ENCODE data around the gene CCR7.

Gene CCR7

DNA sequence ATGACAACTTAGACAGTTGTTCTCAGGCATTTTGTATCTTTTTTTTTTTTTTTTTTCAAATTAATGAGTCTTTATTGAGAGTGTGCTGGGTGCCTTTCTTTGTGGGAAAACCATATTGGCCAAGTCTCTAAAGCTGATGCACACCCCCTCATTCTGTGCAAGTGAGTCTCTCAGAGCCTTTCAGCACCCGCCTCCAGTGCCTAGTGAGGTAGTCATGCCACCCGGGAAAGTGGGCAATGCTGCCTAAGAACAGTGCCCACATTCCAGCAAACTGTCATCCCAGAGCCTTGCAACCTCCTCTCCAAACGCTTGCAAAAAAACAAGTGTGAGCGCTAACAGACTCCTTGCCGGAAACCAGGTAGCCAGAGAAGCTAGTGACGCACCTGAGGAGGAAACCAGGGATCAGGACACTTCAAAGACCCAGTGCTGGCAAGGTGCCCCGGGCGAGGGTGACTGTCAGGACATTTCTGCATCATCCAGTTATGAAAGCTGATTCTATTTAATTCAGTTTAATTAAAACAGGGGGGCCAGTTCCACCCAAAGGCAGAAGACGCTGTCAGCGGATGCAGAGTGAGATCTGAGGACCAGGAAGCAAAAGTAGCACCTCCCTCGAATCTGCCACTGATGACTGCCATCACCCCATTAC, 47.5 kb upstream of the CCR7 start:
- TF ChIP-seq, protein P1, sequence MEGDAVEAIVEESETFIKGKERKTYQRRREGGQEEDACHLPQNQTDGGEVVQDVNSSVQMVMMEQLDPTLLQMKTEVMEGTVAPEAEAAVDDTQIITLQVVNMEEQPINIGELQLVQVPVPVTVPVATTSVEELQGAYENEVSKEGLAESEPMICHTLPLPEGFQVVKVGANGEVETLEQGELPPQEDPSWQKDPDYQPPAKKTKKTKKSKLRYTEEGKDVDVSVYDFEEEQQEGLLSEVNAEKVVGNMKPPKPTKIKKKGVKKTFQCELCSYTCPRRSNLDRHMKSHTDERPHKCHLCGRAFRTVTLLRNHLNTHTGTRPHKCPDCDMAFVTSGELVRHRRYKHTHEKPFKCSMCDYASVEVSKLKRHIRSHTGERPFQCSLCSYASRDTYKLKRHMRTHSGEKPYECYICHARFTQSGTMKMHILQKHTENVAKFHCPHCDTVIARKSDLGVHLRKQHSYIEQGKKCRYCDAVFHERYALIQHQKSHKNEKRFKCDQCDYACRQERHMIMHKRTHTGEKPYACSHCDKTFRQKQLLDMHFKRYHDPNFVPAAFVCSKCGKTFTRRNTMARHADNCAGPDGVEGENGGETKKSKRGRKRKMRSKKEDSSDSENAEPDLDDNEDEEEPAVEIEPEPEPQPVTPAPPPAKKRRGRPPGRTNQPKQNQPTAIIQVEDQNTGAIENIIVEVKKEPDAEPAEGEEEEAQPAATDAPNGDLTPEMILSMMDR (conservative IDR thresholded peaks at IDR 0.05; ENCODE audit: low read depth, low read length), result no peak
- Histone ChIP-seq H3K4me3 (IDR thresholded peaks at IDR 0.05; ENCODE audit: insufficient read depth, low read depth, low read length) (no peak overlapping the region), H3K36me3 (ENCODE audit: insufficient read depth) (no peaks in the 10 kb centered on the region), H3K4me2 (no peak overlapping the region), H3K9ac (no peak overlapping the region), H3K79me2 (ENCODE audit: insufficient read depth, low read depth) (no peaks in the 10 kb centered on the region), H3K27me3 (ENCODE audit: insufficient read depth, low read depth) (no peaks in the 10 kb centered on the region), H2AFZ (ENCODE audit: low read depth) (no peak overlapping the region), H3K27ac (no peak overlapping the region), H3K4me1 (ENCODE audit: low read depth, poor library complexity, severe bottlenecking) (peaks cover 15% of the 10 kb centered on the region), H4K20me1 (ENCODE audit: insufficient read depth) (no peaks in the 10 kb centered on the region)

DNA sequence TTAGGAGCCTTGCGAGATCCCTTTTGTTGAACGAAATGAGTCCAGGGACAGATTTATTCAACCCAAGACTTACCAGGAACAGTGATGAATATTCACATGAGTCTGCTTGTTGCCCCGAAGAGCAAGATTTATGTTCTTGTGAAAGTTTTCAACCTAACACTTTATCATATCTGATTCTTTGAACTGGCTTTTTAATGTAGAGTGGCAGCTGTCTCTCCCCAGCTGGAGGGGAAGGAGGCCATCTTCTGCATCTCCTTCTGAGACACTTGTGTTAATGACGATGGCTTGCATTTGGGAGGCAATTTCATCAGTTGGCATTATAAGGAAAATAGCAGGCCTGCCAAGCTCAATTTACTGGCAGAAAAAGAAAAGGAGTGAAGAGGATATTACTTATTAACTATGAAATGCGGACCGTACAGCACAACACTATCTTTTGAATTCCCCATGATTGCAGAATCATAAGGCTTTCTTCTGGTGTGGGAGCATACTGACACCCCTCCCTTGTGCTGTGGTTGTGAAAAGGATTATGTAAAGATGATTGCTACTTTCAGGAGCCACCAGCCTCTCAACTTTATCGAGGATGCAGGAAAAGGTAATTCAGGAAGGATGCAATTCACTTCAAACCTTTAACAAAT, 46.7 kb upstream of the CCR7 start:
- Histone ChIP-seq H3K79me2 (ENCODE audit: insufficient read depth, low read depth) (no peaks in the 10 kb centered on the region), H3K9ac (no peak overlapping the region), H2AFZ (ENCODE audit: low read depth) (no peak overlapping the region), H3K4me2 (no peak overlapping the region), H4K20me1 (ENCODE audit: insufficient read depth) (no peaks in the 10 kb centered on the region), H3K4me1 (ENCODE audit: low read depth, poor library complexity, severe bottlenecking) (peaks cover 15% of the 10 kb centered on the region), H3K27me3 (ENCODE audit: insufficient read depth, low read depth) (no peaks in the 10 kb centered on the region), H3K4me3 (IDR thresholded peaks at IDR 0.05; ENCODE audit: insufficient read depth, low read depth, low read length) (no peak overlapping the region), H3K36me3 (ENCODE audit: insufficient read depth) (no peaks in the 10 kb centered on the region), H3K27ac (no peak overlapping the region)
- TF ChIP-seq, protein P1 (conservative IDR thresholded peaks at IDR 0.05; ENCODE audit: low read depth, low read length), result no peak

DNA sequence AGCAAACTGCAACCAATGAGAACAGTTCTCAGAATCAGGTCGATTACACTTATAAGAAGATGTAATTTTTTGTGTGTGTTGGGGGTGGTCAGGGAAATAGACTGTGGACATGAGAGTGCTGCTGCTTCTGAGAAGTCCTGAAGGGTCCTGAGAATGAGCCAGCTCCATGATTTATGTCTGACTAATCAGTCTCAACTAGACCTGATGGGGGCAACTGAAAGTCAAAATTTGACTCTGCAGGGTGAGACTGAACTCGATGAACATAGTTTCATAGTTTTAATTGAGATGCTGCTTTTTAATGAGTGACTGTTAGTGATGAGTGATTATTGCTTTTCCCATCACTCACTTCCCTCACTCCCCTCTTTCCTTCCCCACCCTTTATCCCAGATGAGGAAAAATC, 45.1 kb upstream of the CCR7 start:
- no peaks in the 10 kb centered on the region for H4K20me1 ChIP-seq (ENCODE audit: insufficient read depth)
- no peak overlapping the region for H3K9ac ChIP-seq
- H3K4me3 ChIP-seq (IDR thresholded peaks at IDR 0.05; ENCODE audit: insufficient read depth, low read depth, low read length), result no peak overlapping the region
- H3K4me2 ChIP-seq, result no peak overlapping the region
- no peak overlapping the region for H3K27ac ChIP-seq
- H2AFZ ChIP-seq (ENCODE audit: low read depth), result no peak overlapping the region
- TF ChIP-seq, protein P1 (conservative IDR thresholded peaks at IDR 0.05; ENCODE audit: low read depth, low read length), result no peak
- H3K4me1 ChIP-seq (ENCODE audit: low read depth, poor library complexity, severe bottlenecking), result peaks cover 8% of the 10 kb centered on the region
- H3K79me2 ChIP-seq (ENCODE audit: insufficient read depth, low read depth), result no peaks in the 10 kb centered on the region
- H3K27me3 ChIP-seq (ENCODE audit: insufficient read depth, low read depth), result no peaks in the 10 kb centered on the region
- H3K36me3 ChIP-seq (ENCODE audit: insufficient read depth), result no peaks in the 10 kb centered on the region

DNA sequence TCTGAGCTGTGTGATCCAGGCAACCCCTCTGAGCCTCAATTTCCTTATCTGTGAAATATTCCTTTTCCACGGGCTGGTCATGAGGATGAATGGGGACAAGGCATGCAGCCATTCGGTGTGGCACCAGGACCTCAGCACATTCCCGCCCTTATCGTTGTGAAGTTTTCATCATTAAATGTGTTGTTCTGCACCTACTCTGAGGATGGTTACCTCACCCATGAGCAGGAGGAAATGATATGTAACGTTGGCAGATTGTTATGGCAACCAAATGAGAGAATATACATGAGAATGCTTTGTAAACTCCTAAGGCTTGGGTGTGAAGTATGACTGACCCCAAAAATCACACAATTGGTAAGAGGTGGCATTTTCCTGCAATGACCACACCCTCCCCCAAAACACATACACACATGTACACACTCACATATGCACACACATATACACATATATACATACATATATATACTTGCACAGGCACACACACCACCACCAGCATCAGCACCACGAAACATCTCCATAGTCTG, 42.8 kb upstream of the CCR7 start:
- Histone ChIP-seq H3K9ac (no peak overlapping the region), H3K79me2 (ENCODE audit: insufficient read depth, low read depth) (no peaks in the 10 kb centered on the region), H3K4me2 (no peak overlapping the region), H4K20me1 (ENCODE audit: insufficient read depth) (no peaks in the 10 kb centered on the region), H3K4me3 (IDR thresholded peaks at IDR 0.05; ENCODE audit: insufficient read depth, low read depth, low read length) (no peak overlapping the region), H3K27ac (no peak overlapping the region), H3K4me1 (ENCODE audit: low read depth, poor library complexity, severe bottlenecking) (no peaks in the 10 kb centered on the region), H3K36me3 (ENCODE audit: insufficient read depth) (no peaks in the 10 kb centered on the region), H2AFZ (ENCODE audit: low read depth) (no peak overlapping the region), H3K27me3 (ENCODE audit: insufficient read depth, low read depth) (no peaks in the 10 kb centered on the region)
- TF ChIP-seq, protein P1 (conservative IDR thresholded peaks at IDR 0.05; ENCODE audit: low read depth, low read length), result no peak

All from KMS-11 (cell line).